Upper lobe of right lung (tissue), 1 donor: ENCODE measurements around the gene EXTL2. TPM values are rescaled to one million over a fixed set of nuclear protein-coding genes. Genes with fewer than 3 reads are reported as not detected.

Source experiments
- ATAC-seq: fragments of 200-7000 bp; cut with Tn5 transposase; one replicate; pipeline ENCODE4 v1.9.1; 2020; ENCODE audit warnings: mild to moderate bottlenecking, moderate library complexity
- DNase-seq: peaks from one replicate; pipeline ENCODE4 v3.0.0-alpha.2; 2020
- H3K27ac ChIP-seq: fragments of 200-600 bp; one replicate; pipeline ENCODE4 v1.8.0; 2022
- H3K27me3 ChIP-seq: fragments of 200-600 bp; one replicate; pipeline ENCODE4 v1.8.0; 2022; ENCODE audit warnings: mild to moderate bottlenecking
- H3K36me3 ChIP-seq: fragments of 200-600 bp; one replicate; pipeline ENCODE4 v1.8.0; 2022
- H3K4me1 ChIP-seq: fragments of 200-600 bp; one replicate; pipeline ENCODE4 v1.8.0; 2022
- H3K4me3 ChIP-seq: fragments of 200-600 bp; one replicate; pipeline ENCODE4 v1.8.0; 2022; ENCODE audit warnings: mild to moderate bottlenecking
- H3K9me3 ChIP-seq: fragments of 200-600 bp; one replicate; pipeline ENCODE4 v1.8.0; 2022
- intact Hi-C: fragments of 100-400 bp; cut with DNase I; formaldehyde crosslinking; loops from one replicate; pipeline ENCODE4 v1.11.0; 2022
- total RNA-seq: library from RNA; stranded (reverse); fragmentation: NEBNext Ultra II Directional; extraction: Animal tissue kit (Norgen Biotek cat#: 25700); gene quantifications from one replicate; pipeline ENCODE4 v1.2.1, GENCODE V29; 2021
- TF ChIP-seq, protein P1 (sequence below): fragments of 200-600 bp; IDR thresholded peaks from one replicate; pipeline ENCODE4 v1.8.0; 2022; ENCODE audit warnings: antibody characterized with exemption
- donor health status: DM: no; HTN: yes; CAD: no; lungs with severe emphysema.

EXTL2 gene
- total RNA-seq, 1 donor from 2014 or later: 11.6 TPM

- Histone ChIP-seq H3K9me3 (no peaks in the 10 kb centered on the region), H3K27ac (no peak overlapping the region), H3K4me3 (no peak overlapping the region), H3K27me3 (no peaks in the 10 kb centered on the region), H3K4me1 (no peaks in the 10 kb centered on the region), H3K36me3 (peaks cover 91% of the 10 kb centered on the region)
- ATAC-seq: no peak
- intact Hi-C loops: no loop called here
- TF ChIP-seq, protein P1, sequence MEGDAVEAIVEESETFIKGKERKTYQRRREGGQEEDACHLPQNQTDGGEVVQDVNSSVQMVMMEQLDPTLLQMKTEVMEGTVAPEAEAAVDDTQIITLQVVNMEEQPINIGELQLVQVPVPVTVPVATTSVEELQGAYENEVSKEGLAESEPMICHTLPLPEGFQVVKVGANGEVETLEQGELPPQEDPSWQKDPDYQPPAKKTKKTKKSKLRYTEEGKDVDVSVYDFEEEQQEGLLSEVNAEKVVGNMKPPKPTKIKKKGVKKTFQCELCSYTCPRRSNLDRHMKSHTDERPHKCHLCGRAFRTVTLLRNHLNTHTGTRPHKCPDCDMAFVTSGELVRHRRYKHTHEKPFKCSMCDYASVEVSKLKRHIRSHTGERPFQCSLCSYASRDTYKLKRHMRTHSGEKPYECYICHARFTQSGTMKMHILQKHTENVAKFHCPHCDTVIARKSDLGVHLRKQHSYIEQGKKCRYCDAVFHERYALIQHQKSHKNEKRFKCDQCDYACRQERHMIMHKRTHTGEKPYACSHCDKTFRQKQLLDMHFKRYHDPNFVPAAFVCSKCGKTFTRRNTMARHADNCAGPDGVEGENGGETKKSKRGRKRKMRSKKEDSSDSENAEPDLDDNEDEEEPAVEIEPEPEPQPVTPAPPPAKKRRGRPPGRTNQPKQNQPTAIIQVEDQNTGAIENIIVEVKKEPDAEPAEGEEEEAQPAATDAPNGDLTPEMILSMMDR: no peak
- DNase-seq: no peak
Observed at GRCh38 chr1:100909018-100909417, 14.4 kb upstream of the EXTL2 start.

DNA sequence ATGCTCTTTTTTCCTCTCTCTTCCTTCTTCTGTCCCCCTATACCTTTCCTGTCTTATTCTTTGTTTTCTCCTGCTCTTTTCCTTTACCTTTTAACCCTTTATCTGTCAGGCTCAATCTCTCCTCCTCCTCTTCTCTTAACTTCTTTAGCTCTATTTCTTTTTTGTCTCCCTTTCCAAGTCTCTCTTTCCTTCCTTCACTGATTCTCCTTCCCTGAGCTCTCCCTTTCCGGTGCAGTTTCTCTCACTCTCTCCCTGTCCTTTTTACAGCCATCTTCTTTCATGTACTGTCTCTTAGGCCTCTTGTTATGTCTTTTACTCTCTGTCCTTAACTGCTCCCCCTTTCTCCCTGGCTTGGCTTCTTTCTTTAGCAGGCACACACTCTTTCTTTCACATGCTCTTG, 13.2 kb upstream of the EXTL2 start:
- no peaks in the 10 kb centered on the region for H3K4me1 ChIP-seq
- H3K36me3 ChIP-seq: peaks cover 87% of the 10 kb centered on the region
- TF ChIP-seq, protein P1: no peak
- H3K9me3 ChIP-seq: no peaks in the 10 kb centered on the region
- intact Hi-C loops: no loop called here
- no peak overlapping the region for H3K4me3 ChIP-seq
- ATAC-seq (no peak), DNase-seq (no peak)
- H3K27me3 ChIP-seq: no peaks in the 10 kb centered on the region
- no peak overlapping the region for H3K27ac ChIP-seq

- no peaks in the 10 kb centered on the region for H3K27me3 ChIP-seq
- no peaks in the 10 kb centered on the region for H3K4me1 ChIP-seq
- H3K4me3 ChIP-seq: no peak overlapping the region
- H3K27ac ChIP-seq: no peak overlapping the region
- no peak for ATAC-seq
- TF ChIP-seq, protein P1: no peak
- H3K36me3 ChIP-seq: peaks cover 81% of the 10 kb centered on the region
- no peak for DNase-seq
- intact Hi-C loops: no loop called here
- no peaks in the 10 kb centered on the region for H3K9me3 ChIP-seq
Observed at GRCh38 chr1:100905181-100905580, 10.5 kb upstream of the EXTL2 start.

- Histone ChIP-seq H3K27ac (no peak overlapping the region), H3K9me3 (no peaks in the 10 kb centered on the region), H3K4me3 (no peak overlapping the region), H3K36me3 (peaks cover 81% of the 10 kb centered on the region), H3K27me3 (no peaks in the 10 kb centered on the region), H3K4me1 (no peaks in the 10 kb centered on the region)
- intact Hi-C loops: no loop called here
- TF ChIP-seq, protein P1: no peak
- DNase-seq (no peak), ATAC-seq (no peak)
Observed at GRCh38 chr1:100904528-100904927, 9.9 kb upstream of the EXTL2 start.

GRCh38 chr1:100903777-100904176, 9.1 kb upstream of the EXTL2 start:
- TF ChIP-seq, protein P1: no peak
- Histone ChIP-seq H3K4me3 (no peak overlapping the region), H3K36me3 (peaks cover 81% of the 10 kb centered on the region), H3K9me3 (no peaks in the 10 kb centered on the region), H3K27ac (no peak overlapping the region), H3K27me3 (no peaks in the 10 kb centered on the region), H3K4me1 (no peaks in the 10 kb centered on the region)
- ATAC-seq: no peak
- no peak for DNase-seq
- intact Hi-C loops: no loop called here

DNA sequence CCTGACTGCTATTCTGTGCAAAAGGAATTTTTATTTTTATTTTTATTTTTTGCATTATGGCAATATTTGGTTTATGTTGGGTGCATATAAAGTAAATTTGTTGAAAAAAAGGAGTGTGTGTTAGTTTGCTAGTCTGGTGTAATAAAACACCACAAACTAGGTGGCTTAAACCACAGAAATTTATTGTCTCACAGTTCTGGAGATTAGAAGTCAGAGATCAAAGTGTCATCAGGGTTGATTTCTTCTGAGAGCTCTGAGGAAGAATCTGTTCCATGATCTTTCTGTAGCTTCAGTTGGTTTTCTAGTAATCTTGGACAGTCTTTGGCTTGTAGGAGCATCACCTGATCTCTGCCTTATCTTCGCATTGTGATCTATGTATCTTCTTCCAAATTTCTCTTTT, 7.7 kb upstream of the EXTL2 start:
- DNase-seq: no peak
- Histone ChIP-seq H3K4me1 (peaks cover 13% of the 10 kb centered on the region), H3K36me3 (peaks cover 69% of the 10 kb centered on the region), H3K27ac (no peak overlapping the region), H3K9me3 (no peaks in the 10 kb centered on the region), H3K27me3 (no peaks in the 10 kb centered on the region), H3K4me3 (no peak overlapping the region)
- TF ChIP-seq, protein P1: no peak
- intact Hi-C loops: no loop called here
- no peak for ATAC-seq
